Uterus (tissue), 2 donors: ENCODE results near the gene CCDC124.
A peak's percentile ranks its signal among the peaks of the same experiment; 100 is the strongest.

Experiments
- POLR2A ChIP-seq, 2 donors: fragments of 450-650 bp; IDR thresholded peaks; one replicate each; pipeline ENCODE4 v1.6.1; 2016; ENCODE audit warnings: antibody characterized with exemption in 2 of 2, mild to moderate bottlenecking in 1 of 2, moderate library complexity in 1 of 2
- TF ChIP-seq, protein P1 (sequence below), 4 experiments: fragments of 200-600 bp in 2 of 4; fragments of 450-650 bp in 2 of 4; sonication (generic) in 2 of 4; IDR thresholded peaks; one replicate each; pipeline ENCODE4 v1.5.1; 2016 to 2019; ENCODE audit warnings: antibody characterized with exemption in 4 of 4, mild to moderate bottlenecking in 2 of 4, moderate library complexity in 1 of 4

DNA sequence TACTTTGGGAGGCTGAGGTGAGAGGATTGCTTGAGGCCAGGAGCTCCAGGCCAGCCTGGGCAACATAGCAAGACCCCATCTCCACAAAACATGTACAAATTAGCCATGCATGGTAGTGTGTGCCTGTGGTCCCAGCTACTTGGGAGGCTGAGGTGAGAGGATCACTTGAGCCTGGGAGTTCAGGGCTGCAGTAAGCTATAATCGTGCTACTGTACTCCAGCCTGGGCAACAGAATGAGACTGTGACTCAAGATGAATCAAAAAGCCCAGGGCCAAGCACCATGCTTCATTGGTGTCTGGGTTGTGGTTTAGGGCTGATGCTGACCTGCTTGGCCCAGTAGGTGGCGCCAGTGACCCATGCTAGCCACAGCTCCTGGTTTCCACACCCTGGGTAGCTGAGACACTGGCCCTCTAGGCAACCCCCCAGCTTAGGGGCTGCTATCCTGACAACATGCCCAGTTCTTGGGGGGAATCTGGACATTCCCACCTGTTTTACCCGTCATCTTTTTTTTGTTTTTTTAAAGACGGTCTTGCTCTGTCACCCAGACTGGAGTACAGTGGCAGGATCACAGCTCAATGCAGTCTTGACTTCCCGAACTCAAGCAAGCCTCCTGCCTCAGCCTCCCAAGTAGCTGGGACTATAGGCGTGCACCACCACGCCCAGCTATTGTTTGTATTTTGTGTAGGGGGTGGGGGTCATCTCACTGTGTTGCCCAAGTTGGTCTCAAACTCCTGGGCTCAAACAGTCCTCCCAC is 5.5 kb downstream of the CCDC124 start:
- TF ChIP-seq, protein P1, sequence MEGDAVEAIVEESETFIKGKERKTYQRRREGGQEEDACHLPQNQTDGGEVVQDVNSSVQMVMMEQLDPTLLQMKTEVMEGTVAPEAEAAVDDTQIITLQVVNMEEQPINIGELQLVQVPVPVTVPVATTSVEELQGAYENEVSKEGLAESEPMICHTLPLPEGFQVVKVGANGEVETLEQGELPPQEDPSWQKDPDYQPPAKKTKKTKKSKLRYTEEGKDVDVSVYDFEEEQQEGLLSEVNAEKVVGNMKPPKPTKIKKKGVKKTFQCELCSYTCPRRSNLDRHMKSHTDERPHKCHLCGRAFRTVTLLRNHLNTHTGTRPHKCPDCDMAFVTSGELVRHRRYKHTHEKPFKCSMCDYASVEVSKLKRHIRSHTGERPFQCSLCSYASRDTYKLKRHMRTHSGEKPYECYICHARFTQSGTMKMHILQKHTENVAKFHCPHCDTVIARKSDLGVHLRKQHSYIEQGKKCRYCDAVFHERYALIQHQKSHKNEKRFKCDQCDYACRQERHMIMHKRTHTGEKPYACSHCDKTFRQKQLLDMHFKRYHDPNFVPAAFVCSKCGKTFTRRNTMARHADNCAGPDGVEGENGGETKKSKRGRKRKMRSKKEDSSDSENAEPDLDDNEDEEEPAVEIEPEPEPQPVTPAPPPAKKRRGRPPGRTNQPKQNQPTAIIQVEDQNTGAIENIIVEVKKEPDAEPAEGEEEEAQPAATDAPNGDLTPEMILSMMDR (IDR thresholded peaks at IDR 0.05) = peak; percentile 81 to 91 (median 90)
- TF ChIP-seq POLR2A (IDR thresholded peaks at IDR 0.05) = no peak
